ENCODE data around the gene ENTPD2. TPM values are rescaled to one million over a fixed set of nuclear protein-coding genes. Genes with fewer than 3 reads are reported as not detected.
A peak's percentile ranks its signal among the peaks of the same experiment; 100 is the strongest.

Gene ENTPD2
- total and polyA plus RNA-seq, 2 donors (not counting 3 experiments of a cell fraction or from before 2014, with no cell fraction given), result not detected

DNA sequence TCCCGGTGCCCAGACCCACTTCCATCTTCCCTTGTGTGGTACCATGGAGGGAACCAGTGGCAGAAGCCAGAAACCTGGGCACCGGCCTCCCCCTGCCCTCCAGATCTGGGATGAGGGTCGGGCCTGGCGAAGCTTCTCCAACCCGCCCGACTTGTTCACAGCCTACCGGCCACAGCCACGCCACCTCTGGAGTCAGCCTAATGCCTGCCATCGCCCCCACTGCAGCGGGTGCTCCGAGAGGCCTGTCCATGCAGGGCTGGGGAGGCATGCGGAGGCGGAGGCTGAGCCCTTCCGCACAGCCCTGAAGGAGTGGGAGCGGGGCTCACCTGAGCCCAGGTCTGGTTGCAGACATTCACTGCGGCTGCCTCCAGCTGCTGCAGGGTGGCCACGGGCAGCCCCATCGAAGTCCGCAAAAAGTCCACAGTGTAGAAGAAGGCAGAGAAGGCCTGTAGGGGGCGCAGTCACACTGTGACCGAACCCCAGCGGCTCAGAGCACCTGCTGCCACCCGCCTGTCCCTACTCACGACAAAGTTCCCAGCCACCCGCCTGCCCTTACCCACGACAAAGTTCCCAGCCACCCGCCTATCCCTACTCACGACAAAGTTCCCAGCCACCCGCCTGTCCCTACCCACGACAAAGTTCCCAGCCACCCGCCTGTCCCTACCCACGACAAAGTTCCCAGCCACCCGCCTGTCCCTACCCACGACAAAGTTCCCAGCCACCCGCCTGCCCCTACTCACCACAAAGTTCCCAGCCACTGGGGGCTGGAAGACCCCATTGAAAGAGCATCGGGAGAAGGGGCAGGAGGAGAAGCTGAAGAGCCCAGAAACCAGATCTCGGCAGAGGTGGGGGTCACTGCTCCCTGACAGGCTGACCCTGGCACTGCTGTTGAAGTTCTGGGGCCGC lies 4.1 kb downstream of the ENTPD2 start:
- Histone ChIP-seq H3K27ac (ENCODE audit: insufficient read depth, low read depth, low read length) (no peak overlapping the region), H3K4me1 (ENCODE audit: control insufficient read depth, extremely low read depth, insufficient read depth, low read length) (peaks cover 9% of the 10 kb centered on the region), H3K9ac (replicated peaks; ENCODE audit: extremely low read depth, insufficient read depth, low read length) (no peak overlapping the region), H3K9me3 (replicated peaks; ENCODE audit: control insufficient read depth, insufficient read depth, low read length) (no peaks in the 10 kb centered on the region), H3K4me3 (replicated peaks in 1 of 3; ENCODE audit: insufficient read depth in 1 of 3, low read depth in 1 of 3, low read length in 3 of 3) (no peak overlapping the region), H3K79me2 (ENCODE audit: control insufficient read depth, insufficient read depth, low read length) (peaks cover 7% of the 10 kb centered on the region), H3K9me1 (replicated peaks; ENCODE audit: control insufficient read depth, extremely low read depth, insufficient read depth, low read length) (no peaks in the 10 kb centered on the region), H4K20me1 (replicated peaks; ENCODE audit: control insufficient read depth, extremely low read depth, insufficient read depth, low read length) (no peaks in the 10 kb centered on the region), H3K4me2 (ENCODE audit: insufficient read depth, low read length) (no peak overlapping the region), H2AFZ (ENCODE audit: low read depth, low read length) (no peak overlapping the region), H3K36me3 (ENCODE audit: control insufficient read depth in 2 of 2, extremely low read depth in 1 of 2, insufficient read depth in 2 of 2, low read length in 2 of 2) (no peaks in the 10 kb centered on the region), H3K27me3 (ENCODE audit: control insufficient read depth in 2 of 2, insufficient read depth in 2 of 2, low read length in 2 of 2) (peaks cover 8 to 21% of the 10 kb centered on the region in 2 experiments)
- intact Hi-C loops (cut with micrococcal nuclease), result no loop called here
- dilution Hi-C loops (cut with MboI; ENCODE audit: extremely low pct_ligation_motif_present, low sequenced_read_pairs), result no loop called here
- ChIA-PET POLR2A (no interaction called here), CTCF (interaction anchor here (1.2 to 4.7 kb wide), 9 partner anchors 9 to 242 kb away, joined by 3 to 152 read pairs (median 7); partner anchors contain the start of genes RABL6, RNF224 and SAPCD2)
- FAIRE-seq (peak; percentile 60), DNase-seq (ENCODE audit: low read depth, low spot score) (peak; percentile 42)
- BruUV-seq (replicated peaks), result no TSS peak
- TF ChIP-seq, protein P1, sequence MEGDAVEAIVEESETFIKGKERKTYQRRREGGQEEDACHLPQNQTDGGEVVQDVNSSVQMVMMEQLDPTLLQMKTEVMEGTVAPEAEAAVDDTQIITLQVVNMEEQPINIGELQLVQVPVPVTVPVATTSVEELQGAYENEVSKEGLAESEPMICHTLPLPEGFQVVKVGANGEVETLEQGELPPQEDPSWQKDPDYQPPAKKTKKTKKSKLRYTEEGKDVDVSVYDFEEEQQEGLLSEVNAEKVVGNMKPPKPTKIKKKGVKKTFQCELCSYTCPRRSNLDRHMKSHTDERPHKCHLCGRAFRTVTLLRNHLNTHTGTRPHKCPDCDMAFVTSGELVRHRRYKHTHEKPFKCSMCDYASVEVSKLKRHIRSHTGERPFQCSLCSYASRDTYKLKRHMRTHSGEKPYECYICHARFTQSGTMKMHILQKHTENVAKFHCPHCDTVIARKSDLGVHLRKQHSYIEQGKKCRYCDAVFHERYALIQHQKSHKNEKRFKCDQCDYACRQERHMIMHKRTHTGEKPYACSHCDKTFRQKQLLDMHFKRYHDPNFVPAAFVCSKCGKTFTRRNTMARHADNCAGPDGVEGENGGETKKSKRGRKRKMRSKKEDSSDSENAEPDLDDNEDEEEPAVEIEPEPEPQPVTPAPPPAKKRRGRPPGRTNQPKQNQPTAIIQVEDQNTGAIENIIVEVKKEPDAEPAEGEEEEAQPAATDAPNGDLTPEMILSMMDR (IDR thresholded peaks at IDR 0.05; ENCODE audit: extremely low read depth in 1 of 2, insufficient read depth in 1 of 2, low read depth in 1 of 2, low read length in 2 of 2), result peak; percentile 54 to 79
- no peak for TF ChIP-seq POLR2A (IDR thresholded peaks at IDR 0.05; ENCODE audit: low read depth, low read length)
